ENCODE data around the gene SCIN. TPM values are rescaled to one million over a fixed set of nuclear protein-coding genes. Genes with fewer than 3 reads are reported as not detected.

Gene SCIN
- total and polyA plus RNA-seq, 2 of the 8 experiments (the other 6 are each of a cell fraction or from before 2014, with no cell fraction given), result 0.47 to 1.9 TPM

DNA sequence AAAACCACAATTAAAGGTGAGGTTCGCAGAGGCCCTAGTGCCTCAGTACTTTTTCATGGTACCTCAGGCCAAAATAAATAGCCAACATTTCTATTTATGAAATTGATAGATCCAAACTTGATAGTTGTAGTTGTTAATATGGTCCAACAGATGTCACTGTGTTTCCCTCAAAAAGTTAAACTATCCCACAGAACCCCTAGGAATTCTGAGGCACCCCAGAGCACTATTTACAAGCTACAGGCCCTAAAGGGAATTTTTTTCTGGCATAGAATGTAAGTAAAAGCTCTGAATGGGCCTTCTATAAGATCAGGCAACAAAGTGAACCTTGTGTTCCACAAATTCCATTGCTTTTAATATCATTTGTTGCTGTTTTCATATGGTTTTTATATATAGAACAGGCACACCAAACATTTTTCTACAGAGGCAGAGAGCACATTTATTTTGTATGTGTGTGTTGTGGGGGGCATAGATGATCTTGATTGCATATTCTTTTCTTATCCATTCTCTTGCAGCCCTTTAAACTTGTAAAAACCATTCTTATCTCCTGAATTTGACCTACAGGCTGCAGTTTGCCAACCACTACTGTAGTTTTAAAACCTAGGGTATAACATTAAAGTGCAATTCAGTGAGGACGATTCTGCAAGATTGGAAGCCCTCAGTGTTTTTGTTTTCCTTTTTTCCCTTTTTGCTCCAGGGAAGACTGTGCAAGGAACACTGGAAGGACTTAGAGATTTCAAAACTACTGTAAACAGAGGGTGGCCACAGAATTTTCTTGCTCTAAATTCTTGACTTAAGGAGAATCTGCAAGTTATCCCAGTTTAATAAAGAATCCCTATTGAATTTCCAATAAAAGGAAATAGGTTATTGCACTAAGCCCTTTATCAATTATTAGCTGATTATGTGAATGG is 113.4 kb downstream of the SCIN start:
- Histone ChIP-seq H3K4me3 (ENCODE audit: extremely low read depth in 1 of 4, insufficient read depth in 2 of 4, low read depth in 3 of 4, low read length in 4 of 4) (no peak overlapping the region), H2BK12ac (ENCODE audit: low read depth, low read length) (no peak overlapping the region), H3K79me1 (ENCODE audit: low read depth, low read length) (no peaks in the 10 kb centered on the region), H3K14ac (ENCODE audit: insufficient read length) (no peak overlapping the region), H3K27ac (ENCODE audit: low read depth, low read length) (no peak overlapping the region), H3K9me3 (ENCODE audit: insufficient read depth in 2 of 2, low read depth in 1 of 2, low read length in 1 of 2) (no peaks in the 10 kb centered on the region), H3K36me3 (ENCODE audit: control insufficient read depth in 2 of 4, insufficient read depth in 4 of 4, low read length in 3 of 4) (no peaks in the 10 kb centered on the region), H2AK5ac (ENCODE audit: low read depth, low read length) (no peak overlapping the region), H4K20me1 (replicated peaks in 1 of 2; ENCODE audit: control insufficient read depth in 1 of 2, insufficient read depth in 2 of 2, low read length in 2 of 2) (no peaks in the 10 kb centered on the region), H2BK5ac (ENCODE audit: low read depth, low read length) (no peak overlapping the region), H3K4me2 (ENCODE audit: insufficient read depth in 1 of 2, low read depth in 2 of 2, low read length in 2 of 2) (no peak overlapping the region), H3K23ac (ENCODE audit: insufficient read length) (no peak overlapping the region), H3K9ac (replicated peaks in 1 of 4; ENCODE audit: extremely low read depth in 1 of 4, low read depth in 3 of 4, low read length in 3 of 4) (no peak overlapping the region), H4K5ac (ENCODE audit: insufficient read length, low read depth, low read length) (no peak overlapping the region), H3K23me2 (ENCODE audit: low read depth, low read length) (no peaks in the 10 kb centered on the region; the same call in 1 of the 2 replicates), H3K79me2 (ENCODE audit: control insufficient read depth in 1 of 2, insufficient read depth in 2 of 2, low read length in 2 of 2) (peaks cover 0 to 12% of the 10 kb centered on the region in 2 experiments; a peak in 2 of 4 replicates), H3K4ac (replicated peaks; ENCODE audit: insufficient read length, low read depth, low read length) (no peak overlapping the region), H3K56ac (replicated peaks; ENCODE audit: insufficient read length, low read depth, low read length) (no peak overlapping the region), H4K91ac (replicated peaks; ENCODE audit: insufficient read length, low read length) (no peak overlapping the region), H2AFZ (ENCODE audit: low read length) (no peak overlapping the region), H2BK20ac (ENCODE audit: low read length) (no peak overlapping the region), H3K27me3 (replicated peaks in 1 of 4; ENCODE audit: control insufficient read depth in 3 of 4, extremely low read depth in 1 of 4, insufficient read depth in 3 of 4, low read length in 3 of 4) (no peaks in the 10 kb centered on the region; a peak in 1 of 7 replicates), H4K8ac (ENCODE audit: extremely low read depth, insufficient read depth, low read length) (no peak overlapping the region), H2BK120ac (replicated peaks; ENCODE audit: low read depth, low read length) (no peak overlapping the region), H3K18ac (ENCODE audit: extremely low read depth, low read length) (no peak overlapping the region), H3K4me1 (replicated peaks in 1 of 4; ENCODE audit: control insufficient read depth in 3 of 4, insufficient read depth in 4 of 4, low read length in 3 of 4) (peaks cover 0 to 7% (median 3%) of the 10 kb centered on the region in 4 experiments; a peak in 4 of 7 replicates), H2BK15ac (ENCODE audit: low read length) (no peak overlapping the region)
- ChIA-PET CTCF (ENCODE audit: partially characterized antibody) (interaction anchor here (0.5 to 10.0 kb wide), 29 partner anchors 9 to 583 kb away, joined by 3 to 82 read pairs (median 4); no protein-coding TSS in a partner anchor), POLR2A (ENCODE audit: partially characterized antibody) (interaction anchor here (0.8 to 1.3 kb wide), 2 partner anchors 8 to 431 kb away, joined by 3 read pairs; no protein-coding TSS in a partner anchor)
- DNase-seq (ENCODE audit: low read depth in 1 of 2, low spot score in 2 of 2), result no peak
- TF ChIP-seq KDM5A (IDR thresholded peaks at IDR 0.05; ENCODE audit: low read length), result no peak
- no peak for TF ChIP-seq PHF8 (conservative IDR thresholded peaks at IDR 0.05; ENCODE audit: low read depth, low read length)
- peak; percentile 62 to 63 for TF ChIP-seq RAD21 (IDR thresholded peaks at IDR 0.05 in 1 of 2, conservative IDR thresholded peaks at IDR 0.05 in 1 of 2; ENCODE audit: low read depth in 2 of 2, low read length in 2 of 2)
- TF ChIP-seq KDM4A (IDR thresholded peaks at IDR 0.05; ENCODE audit: low read depth, low read length, severe bottlenecking), result no peak
- TF ChIP-seq, protein P1, sequence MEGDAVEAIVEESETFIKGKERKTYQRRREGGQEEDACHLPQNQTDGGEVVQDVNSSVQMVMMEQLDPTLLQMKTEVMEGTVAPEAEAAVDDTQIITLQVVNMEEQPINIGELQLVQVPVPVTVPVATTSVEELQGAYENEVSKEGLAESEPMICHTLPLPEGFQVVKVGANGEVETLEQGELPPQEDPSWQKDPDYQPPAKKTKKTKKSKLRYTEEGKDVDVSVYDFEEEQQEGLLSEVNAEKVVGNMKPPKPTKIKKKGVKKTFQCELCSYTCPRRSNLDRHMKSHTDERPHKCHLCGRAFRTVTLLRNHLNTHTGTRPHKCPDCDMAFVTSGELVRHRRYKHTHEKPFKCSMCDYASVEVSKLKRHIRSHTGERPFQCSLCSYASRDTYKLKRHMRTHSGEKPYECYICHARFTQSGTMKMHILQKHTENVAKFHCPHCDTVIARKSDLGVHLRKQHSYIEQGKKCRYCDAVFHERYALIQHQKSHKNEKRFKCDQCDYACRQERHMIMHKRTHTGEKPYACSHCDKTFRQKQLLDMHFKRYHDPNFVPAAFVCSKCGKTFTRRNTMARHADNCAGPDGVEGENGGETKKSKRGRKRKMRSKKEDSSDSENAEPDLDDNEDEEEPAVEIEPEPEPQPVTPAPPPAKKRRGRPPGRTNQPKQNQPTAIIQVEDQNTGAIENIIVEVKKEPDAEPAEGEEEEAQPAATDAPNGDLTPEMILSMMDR (IDR thresholded peaks at IDR 0.05; ENCODE audit: control extremely low read depth in 1 of 3, insufficient read depth in 1 of 3, low read depth in 1 of 3, low read length in 3 of 3), result peak in 1 of 3 experiments; percentile 39; a peak in 2 of 4 replicates
- FAIRE-seq, result peak; percentile 7
- 83% methylated on average over 2 of the region's 2 CpGs; no CpG with 5 or more reads in 1 of the 2 experiments for WGBS, 2 experiments (ENCODE audit: extremely low coverage in 1 of 2, insufficient coverage in 1 of 2, insufficient read length in 1 of 2, insufficient replicate concordance in 2 of 2, low coverage in 1 of 2, low lambda C conversion rate in 2 of 2, missing lambda C conversion rate in 1 of 2)
